Mesothelial cell of epicardium (in vitro differentiated cells): Measurements from ENCODE around the gene FNDC10. TPM values are rescaled to one million over a fixed set of nuclear protein-coding genes. Genes with fewer than 3 reads are reported as not detected.
"Not testable (repeated sequence)": the region's sequence is repeated elsewhere in the genome, so short reads cannot be mapped to it uniquely, and the experiment has no call there.

Source experiments
- DNase-seq, 2 experiments: peaks; one replicate each; pipeline ENCODE4 v3.0.0; 2021; ENCODE audit warnings: low spot score in 2 of 2; ENCODE audit not compliant: unreplicated experiment in 2 of 2
- H3K27ac Mint-ChIP-seq: 2 replicates; pipeline ENCODE4 v1.8.0; 2021; ENCODE audit warnings: mixed read lengths
- H3K27me3 Mint-ChIP-seq: 2 replicates; pipeline ENCODE4 v1.8.0; 2021; ENCODE audit warnings: low read depth, mixed read lengths
- H3K36me3 Mint-ChIP-seq: 2 replicates; pipeline ENCODE4 v1.8.0; 2021; ENCODE audit warnings: mixed read lengths
- H3K4me1 Mint-ChIP-seq: 2 replicates; pipeline ENCODE4 v1.8.0; 2021; ENCODE audit warnings: mixed read lengths
- H3K4me3 Mint-ChIP-seq: 2 replicates; pipeline ENCODE4 v1.8.0; 2021; ENCODE audit warnings: mild to moderate bottlenecking, moderate library complexity, mixed read lengths
- H3K9me3 Mint-ChIP-seq: 2 replicates; pipeline ENCODE4 v1.8.0; 2021; ENCODE audit warnings: mixed read lengths
- total RNA-seq: library from RNA; stranded (reverse); gene quantifications from 3 replicates; pipeline ENCODE4 v1.2.1, GENCODE V29; 2021
- TF ChIP-seq, protein P1 (sequence below): fragments of 200-600 bp; sonication (generic); IDR thresholded peaks from one replicate; pipeline ENCODE4 v1.5.0; 2021; ENCODE audit warnings: antibody characterized with exemption; ENCODE audit not compliant: unreplicated experiment

Gene FNDC10
- 5.4 to 6.2 TPM (median 5.4 TPM) in 3 replicates for total RNA-seq

DNA sequence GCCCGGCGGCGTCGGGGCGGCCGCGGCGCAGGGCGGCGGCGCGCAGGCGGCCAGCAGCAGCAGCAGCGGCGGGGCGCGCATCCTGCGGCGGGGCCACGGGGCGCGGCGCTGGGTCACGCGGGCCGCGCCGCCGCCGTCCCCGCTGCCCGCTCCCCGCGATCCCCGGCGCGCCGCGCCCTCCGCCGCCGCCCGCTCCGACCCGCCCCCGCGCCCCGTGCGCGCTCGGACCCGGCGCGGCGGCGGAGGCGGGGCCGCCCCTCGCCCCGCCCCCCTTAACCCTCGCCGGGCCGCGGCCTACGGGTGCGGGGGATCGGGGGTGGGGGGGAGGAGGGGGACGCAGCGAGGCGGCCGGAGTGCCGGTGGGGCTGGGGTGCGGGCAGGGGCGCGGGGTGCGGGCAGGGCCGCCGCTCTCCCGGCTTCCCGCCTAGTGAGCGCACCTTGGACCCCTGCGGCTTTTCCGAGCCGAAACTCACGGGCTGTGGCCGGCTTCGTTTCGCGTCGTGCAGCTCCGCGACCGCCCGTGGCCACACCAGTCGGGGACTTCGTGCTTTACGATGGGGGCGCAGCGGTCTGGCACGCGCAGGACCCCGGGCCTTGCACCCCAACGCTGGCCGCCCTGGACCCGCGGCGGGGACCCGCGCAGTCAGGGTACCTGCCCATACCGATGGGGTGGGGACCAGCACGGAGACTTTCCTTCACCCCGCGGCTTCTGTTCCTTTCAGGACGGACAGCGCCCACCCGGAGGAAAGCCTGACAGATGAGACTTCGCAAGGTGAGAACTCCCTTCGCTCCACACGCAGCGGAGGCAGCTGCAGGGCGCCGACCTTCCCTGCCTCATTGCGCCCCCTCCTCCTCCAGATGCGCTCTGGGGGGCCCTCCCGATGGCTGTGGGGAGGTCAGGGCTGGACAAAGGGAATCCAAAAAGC is at the start of gene FNDC10:
TSS of gene FNDC10 (minus strand) at position 201 of the 926 bp plus-strand sequence. CDS start at position 81, 120 bp downstream.
- no peaks in the 10 kb centered on the region for H3K36me3 Mint-ChIP-seq
- H3K27ac Mint-ChIP-seq, result no peak within 1 kb of the TSS
- no peak for DNase-seq
- peaks cover 60% of the 10 kb centered on the region for H3K27me3 Mint-ChIP-seq
- H3K4me1 Mint-ChIP-seq, result peaks cover 7% of the 10 kb centered on the region
- H3K4me3 Mint-ChIP-seq, result peak within 1 kb of the TSS; percentile 71
- TF ChIP-seq, protein P1, sequence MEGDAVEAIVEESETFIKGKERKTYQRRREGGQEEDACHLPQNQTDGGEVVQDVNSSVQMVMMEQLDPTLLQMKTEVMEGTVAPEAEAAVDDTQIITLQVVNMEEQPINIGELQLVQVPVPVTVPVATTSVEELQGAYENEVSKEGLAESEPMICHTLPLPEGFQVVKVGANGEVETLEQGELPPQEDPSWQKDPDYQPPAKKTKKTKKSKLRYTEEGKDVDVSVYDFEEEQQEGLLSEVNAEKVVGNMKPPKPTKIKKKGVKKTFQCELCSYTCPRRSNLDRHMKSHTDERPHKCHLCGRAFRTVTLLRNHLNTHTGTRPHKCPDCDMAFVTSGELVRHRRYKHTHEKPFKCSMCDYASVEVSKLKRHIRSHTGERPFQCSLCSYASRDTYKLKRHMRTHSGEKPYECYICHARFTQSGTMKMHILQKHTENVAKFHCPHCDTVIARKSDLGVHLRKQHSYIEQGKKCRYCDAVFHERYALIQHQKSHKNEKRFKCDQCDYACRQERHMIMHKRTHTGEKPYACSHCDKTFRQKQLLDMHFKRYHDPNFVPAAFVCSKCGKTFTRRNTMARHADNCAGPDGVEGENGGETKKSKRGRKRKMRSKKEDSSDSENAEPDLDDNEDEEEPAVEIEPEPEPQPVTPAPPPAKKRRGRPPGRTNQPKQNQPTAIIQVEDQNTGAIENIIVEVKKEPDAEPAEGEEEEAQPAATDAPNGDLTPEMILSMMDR, result no peak
- no peaks in the 10 kb centered on the region for H3K9me3 Mint-ChIP-seq

DNA sequence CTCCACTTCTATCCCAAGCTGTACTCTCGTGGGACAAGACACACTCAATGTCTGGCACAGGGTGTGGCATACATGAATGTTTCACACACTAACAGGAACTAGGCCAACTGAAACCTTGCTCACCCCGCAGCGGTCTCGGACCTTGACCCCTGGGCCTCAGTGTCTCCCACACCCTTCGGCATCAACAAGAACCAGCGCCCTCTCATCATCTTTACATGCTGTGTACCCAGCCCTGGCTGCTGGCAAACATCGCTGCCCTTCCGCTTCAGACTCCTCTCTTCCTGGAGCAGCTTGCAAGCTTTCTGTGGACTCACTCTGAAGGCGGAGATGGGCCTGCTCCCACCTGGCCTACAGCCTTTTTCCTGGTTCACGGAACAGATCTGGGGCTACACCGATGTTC is 48.3 kb upstream of the FNDC10 start:
- not testable (repeated sequence) for H3K27me3 Mint-ChIP-seq, DNase-seq, H3K4me3 Mint-ChIP-seq, H3K9me3 Mint-ChIP-seq, H3K27ac Mint-ChIP-seq, H3K4me1 Mint-ChIP-seq
- peaks cover 51% of the 10 kb centered on the region for H3K36me3 Mint-ChIP-seq

DNA sequence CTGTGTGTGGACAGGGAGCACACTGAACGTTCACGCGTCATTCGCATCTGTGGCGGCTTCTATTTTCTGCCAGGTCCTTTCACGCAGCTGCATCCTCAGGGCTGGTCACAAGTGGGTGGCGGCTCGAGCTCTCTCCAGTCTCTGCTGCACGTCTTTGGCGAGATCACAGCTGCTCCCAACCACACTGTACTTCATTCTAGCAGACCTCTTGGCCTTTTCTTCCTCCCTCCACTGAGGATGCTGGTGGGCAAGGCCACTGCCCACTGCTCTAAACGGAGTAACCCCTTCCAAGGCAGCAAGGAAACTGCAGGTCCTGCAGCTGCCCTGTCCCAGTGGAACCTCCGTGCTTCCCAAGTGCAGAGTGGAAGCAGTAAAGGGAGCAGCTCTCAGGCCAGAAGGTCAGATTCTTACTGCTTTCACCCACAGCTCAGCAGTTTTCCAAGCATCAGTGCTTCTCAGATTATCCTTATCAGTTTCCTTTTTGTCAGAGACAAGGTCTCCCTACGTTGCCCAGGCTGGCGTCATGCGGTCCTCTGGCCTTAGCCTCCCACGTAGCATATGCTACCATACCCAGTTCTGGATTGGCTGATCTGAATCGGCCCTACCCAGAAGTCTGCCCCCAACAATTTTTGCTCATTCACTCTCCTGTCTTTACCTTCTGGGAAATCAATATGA is 47.8 kb upstream of the FNDC10 start:
- not testable (repeated sequence) for H3K27me3 Mint-ChIP-seq, DNase-seq, H3K9me3 Mint-ChIP-seq, H3K4me3 Mint-ChIP-seq, H3K4me1 Mint-ChIP-seq, H3K27ac Mint-ChIP-seq
- peaks cover 52% of the 10 kb centered on the region for H3K36me3 Mint-ChIP-seq

DNA sequence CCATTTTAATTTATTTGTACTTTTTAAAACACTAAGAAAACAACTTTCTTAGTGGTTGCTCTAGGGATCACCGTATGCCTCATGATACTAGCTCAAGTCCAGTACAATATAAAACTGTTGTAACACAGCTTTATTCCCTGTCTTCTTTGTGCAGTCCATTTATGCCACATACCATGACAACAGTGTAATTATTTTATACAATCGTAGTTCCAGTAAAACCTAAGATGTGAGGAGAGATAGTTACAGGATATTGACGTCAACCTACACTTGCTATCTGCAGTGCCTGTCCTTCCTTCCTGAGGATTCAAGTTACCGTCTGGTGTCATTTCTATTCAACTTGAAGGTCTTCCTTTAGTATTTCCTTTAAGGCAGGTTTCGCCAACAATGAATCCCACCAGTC is 46.4 kb upstream of the FNDC10 start:
- DNase-seq, H3K27ac Mint-ChIP-seq, H3K9me3 Mint-ChIP-seq, H3K27me3 Mint-ChIP-seq, H3K4me3 Mint-ChIP-seq, H3K4me1 Mint-ChIP-seq: not testable (repeated sequence)
- H3K36me3 Mint-ChIP-seq, result peaks cover 43% of the 10 kb centered on the region

DNA sequence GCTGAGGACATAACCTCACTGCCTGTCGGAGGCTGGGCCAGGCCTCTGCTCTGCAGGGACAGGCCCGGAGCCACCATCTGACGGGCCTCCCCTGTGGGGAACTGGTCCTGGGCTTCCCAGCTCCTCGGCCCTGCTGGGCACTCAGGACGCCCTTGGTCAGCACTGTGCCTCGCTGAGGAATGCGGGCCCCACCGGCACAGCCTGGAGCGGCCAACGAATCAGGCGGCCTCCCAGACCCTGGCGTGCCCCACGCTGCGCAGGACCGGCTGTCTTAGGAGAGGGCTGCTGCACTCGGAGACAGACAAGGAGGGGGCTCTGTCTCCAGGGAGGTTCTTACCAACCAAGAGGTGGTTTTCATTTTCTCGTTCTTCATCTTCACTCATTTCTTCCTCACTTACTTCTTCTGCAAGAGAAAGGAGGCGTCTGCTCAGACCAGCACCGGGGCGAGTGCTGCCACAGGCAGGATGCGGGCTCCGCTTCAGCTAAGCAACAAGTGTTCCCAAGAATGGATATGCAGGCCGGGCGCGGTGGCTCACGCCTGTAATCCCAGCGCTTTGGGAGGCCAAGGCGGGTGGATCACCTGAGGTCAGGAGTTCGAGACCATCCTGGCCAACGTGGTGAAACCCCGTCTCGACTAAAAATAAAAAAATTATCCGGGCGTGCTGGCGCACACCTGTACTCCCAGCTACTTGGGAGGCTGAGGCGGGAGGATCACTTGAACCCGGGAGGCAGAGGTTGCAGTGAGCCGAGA is 41.0 kb upstream of the FNDC10 start:
- not testable (repeated sequence) for H3K36me3 Mint-ChIP-seq, DNase-seq, H3K4me1 Mint-ChIP-seq, H3K27ac Mint-ChIP-seq, H3K9me3 Mint-ChIP-seq, H3K27me3 Mint-ChIP-seq, H3K4me3 Mint-ChIP-seq

DNA sequence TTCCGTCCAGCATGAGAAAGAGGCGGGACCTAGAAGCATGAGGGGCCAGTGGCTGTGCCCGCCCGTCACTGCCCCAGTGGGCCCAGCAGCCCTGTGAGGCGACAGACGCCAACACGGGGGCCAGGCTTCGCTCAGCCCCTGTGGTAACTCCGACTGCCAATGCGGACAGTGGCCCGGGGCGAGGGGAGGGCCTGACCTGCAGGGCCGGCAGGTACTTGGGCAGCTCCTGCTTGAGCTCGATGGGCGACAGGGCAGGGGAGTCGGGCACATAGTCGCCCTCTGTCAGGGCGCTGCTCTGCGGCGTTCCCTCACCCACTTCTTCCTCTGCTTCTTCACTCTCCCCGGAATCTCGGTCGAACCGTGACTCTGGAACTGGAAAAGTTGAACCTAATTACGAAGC is 40.1 kb upstream of the FNDC10 start:
- not testable (repeated sequence) for H3K9me3 Mint-ChIP-seq, H3K27ac Mint-ChIP-seq, H3K36me3 Mint-ChIP-seq

DNA sequence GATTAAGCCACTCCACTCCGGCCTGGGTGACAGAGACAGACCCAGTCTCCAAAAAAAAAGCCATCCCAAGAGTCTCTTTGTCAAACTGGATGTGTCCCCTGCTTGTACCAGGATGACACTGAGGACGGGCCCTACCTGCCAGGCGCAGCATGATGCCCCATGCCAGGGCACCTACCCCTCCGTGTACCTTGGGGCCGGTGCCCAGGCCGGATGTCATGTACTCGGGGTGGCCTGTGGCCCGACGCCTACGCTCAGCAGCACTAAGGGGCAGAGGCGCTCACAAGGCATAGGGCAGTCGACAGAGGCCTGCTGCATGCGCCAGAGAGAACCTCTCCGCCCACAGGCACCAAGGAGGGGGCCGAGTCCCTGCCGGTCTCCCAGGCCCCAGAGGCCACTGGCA is 39.4 kb upstream of the FNDC10 start:
- not testable (repeated sequence) for H3K27ac Mint-ChIP-seq, H3K27me3 Mint-ChIP-seq, H3K4me3 Mint-ChIP-seq, H3K9me3 Mint-ChIP-seq, H3K36me3 Mint-ChIP-seq, H3K4me1 Mint-ChIP-seq, DNase-seq

More for the DNA sequence above, 40.1 kb upstream of the FNDC10 start:
- DNase-seq, H3K27me3 Mint-ChIP-seq, H3K4me3 Mint-ChIP-seq, H3K4me1 Mint-ChIP-seq: not testable (repeated sequence)

DNA sequence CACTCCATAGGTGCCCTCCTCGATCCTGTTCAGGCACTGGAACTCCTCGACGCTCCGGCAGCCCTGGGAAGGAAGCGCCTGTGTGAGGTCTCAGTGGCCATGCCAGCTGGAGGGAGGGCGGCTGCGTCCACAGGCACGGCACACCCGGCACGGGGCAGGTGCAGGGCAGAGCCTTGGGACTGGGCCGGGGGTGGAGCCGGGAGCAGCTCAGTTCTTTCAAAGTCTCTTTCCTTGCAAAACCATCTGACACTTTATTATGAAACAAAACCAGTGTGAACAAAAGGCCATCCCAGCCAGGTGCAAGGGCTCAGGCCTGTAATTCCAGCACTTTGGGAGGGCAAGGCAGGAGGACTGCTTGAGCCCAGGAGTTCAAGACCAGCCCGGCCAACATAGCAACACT is 38.6 kb upstream of the FNDC10 start:
- H3K4me1 Mint-ChIP-seq, H3K27ac Mint-ChIP-seq, DNase-seq, H3K4me3 Mint-ChIP-seq, H3K27me3 Mint-ChIP-seq, H3K36me3 Mint-ChIP-seq, H3K9me3 Mint-ChIP-seq: not testable (repeated sequence)

DNA sequence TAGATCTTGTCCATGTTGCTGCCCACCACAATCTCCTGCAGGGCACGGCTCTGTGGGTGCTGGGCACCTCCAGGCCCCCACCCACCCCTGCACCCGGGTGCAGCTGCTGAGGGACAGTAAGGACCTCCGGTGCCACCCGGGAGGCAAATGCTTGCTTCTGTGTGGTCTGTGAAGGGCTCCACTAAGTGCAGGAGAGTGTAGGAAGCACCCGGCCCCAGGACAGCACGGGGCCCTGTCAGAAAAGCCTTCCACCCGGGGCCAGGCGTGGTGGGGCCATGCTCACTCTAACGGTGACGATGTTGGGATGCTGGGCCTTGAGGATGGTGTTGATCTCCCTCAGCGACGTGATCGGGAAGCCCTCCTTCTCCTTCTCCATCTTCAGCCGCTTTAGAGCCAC is 37.5 kb upstream of the FNDC10 start:
- H3K27ac Mint-ChIP-seq, H3K36me3 Mint-ChIP-seq, H3K9me3 Mint-ChIP-seq, H3K4me1 Mint-ChIP-seq, DNase-seq, H3K4me3 Mint-ChIP-seq, H3K27me3 Mint-ChIP-seq: not testable (repeated sequence)

DNA sequence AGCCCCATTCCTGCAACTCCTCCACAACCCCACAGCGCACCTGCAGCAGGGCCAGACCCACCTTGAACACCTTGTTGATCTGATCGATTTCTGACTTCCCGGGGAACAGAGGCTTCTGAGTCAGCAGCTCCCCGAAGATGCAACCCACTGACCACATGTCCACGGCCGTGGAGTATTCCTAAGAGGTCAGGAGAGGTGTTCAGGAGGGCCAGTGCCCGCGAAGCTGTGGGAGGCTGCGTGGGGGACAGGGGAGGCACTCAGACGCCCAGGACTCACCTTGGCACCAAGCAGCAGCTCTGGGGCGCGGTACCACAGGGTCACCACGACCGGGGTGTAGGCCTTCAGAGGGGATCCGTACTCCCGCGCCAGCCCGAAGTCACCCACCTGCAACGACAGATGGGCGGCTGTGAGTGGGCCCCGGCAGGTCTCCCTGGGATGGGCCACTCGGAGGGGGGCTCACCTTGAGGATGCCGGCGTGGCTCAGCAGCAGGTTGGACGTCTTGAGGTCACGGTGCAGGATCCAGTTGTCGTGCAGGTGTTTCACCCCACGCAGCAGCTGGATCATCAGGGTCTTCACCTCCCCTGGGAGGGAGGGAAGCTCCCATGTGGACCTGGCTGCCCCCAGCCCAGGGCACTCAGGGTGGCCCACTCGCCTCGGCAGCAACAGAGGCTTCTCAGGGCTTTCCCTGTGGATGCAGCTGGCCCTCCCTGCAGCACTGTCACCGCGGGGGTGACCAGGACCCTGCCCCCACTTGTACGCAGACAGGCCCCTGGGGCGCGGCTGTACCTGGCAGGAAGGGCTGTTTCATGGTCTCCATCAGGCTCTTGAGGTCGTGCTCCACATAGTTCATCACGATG is 36.9 kb upstream of the FNDC10 start:
- not testable (repeated sequence) for H3K9me3 Mint-ChIP-seq, DNase-seq, H3K36me3 Mint-ChIP-seq, H3K4me1 Mint-ChIP-seq, H3K27me3 Mint-ChIP-seq, H3K27ac Mint-ChIP-seq, H3K4me3 Mint-ChIP-seq

DNA sequence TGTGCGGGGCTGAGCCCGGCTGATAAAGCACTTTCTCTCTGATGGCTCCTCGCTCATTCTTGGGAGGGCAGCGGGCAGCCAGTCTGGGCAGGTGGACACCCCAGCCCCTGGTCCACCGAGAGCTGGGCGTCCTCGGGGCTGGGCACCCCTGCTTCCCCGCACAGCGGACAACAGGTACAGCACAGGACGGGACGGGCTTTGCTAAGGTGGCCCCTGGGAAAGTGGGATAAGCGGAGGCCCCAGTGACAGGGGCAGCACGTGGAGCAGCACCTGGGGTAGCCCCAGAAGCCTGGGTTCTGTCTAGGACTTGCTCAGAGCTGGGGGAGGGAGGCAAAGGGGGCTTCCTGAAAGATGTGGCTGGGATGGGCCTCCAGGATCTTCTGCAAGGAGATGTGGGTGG is 34.7 kb upstream of the FNDC10 start:
- H3K4me1 Mint-ChIP-seq, H3K27ac Mint-ChIP-seq, H3K27me3 Mint-ChIP-seq, DNase-seq, H3K9me3 Mint-ChIP-seq, H3K36me3 Mint-ChIP-seq, H3K4me3 Mint-ChIP-seq: not testable (repeated sequence)

DNA sequence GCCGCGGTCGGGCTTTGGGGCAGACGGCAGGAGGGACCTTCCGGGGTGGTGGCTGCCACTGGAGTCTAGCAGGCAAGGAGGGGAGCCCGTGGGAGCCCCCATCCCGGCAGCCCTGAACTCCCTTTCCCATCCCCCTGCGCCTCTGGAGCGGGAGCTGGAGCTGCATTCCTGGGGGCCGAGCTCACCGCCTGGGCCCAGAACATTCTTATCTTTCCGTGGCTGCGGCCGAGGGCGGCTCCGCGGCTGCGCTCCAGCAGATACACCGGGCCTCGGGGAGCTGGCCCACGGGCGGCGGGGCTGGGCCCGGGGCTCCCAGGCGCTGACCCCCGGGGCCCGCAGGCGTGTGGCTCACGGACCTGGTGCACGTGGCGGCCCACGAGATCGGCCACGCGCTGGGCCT is 33.5 kb upstream of the FNDC10 start:
- not testable (repeated sequence) for H3K36me3 Mint-ChIP-seq, H3K4me3 Mint-ChIP-seq, H3K27me3 Mint-ChIP-seq, H3K4me1 Mint-ChIP-seq, H3K9me3 Mint-ChIP-seq, DNase-seq, H3K27ac Mint-ChIP-seq
